ENCODE results near the gene WBP1L.
"Not testable (repeated sequence)": the region's sequence is repeated elsewhere in the genome, so short reads cannot be mapped to it uniquely, and the experiment has no call there.

Gene WBP1L

DNA sequence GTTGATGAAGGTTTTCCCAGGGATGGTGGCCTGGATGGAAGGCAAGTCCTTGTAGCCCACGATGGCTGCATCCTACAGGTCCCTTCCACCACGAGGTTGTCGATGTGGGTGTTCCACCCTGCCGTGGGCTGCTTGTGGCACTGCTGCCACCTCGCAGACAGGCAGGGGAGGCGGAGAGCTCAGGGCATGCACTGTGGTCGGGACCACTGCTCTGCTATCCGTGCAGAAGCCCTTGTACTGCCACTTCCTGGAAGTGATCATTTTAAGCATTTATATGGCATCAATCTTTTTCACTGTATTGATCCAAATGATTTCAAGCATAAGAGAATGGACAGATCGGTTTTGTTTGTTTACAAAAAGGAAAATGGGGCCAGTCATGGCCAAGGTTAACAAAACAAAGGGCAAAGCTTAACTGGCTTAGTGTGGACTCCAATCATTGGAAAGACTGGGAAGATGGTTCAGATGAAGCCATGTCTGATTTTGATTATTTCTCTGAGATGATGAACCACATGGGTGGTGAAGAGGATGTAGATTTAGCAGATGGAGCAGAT lies 101.7 kb downstream of the WBP1L start:
- no peak for DNase-seq (ENCODE audit: low read depth in 1 of 2, low spot score in 1 of 2)
- H3K27ac ChIP-seq (replicated peaks), result no peak overlapping the region
- no peak overlapping the region for H3K4me3 ChIP-seq (replicated peaks; ENCODE audit: insufficient read depth, low read length)
- TF ChIP-seq, protein P1, sequence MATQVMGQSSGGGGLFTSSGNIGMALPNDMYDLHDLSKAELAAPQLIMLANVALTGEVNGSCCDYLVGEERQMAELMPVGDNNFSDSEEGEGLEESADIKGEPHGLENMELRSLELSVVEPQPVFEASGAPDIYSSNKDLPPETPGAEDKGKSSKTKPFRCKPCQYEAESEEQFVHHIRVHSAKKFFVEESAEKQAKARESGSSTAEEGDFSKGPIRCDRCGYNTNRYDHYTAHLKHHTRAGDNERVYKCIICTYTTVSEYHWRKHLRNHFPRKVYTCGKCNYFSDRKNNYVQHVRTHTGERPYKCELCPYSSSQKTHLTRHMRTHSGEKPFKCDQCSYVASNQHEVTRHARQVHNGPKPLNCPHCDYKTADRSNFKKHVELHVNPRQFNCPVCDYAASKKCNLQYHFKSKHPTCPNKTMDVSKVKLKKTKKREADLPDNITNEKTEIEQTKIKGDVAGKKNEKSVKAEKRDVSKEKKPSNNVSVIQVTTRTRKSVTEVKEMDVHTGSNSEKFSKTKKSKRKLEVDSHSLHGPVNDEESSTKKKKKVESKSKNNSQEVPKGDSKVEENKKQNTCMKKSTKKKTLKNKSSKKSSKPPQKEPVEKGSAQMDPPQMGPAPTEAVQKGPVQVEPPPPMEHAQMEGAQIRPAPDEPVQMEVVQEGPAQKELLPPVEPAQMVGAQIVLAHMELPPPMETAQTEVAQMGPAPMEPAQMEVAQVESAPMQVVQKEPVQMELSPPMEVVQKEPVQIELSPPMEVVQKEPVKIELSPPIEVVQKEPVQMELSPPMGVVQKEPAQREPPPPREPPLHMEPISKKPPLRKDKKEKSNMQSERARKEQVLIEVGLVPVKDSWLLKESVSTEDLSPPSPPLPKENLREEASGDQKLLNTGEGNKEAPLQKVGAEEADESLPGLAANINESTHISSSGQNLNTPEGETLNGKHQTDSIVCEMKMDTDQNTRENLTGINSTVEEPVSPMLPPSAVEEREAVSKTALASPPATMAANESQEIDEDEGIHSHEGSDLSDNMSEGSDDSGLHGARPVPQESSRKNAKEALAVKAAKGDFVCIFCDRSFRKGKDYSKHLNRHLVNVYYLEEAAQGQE (IDR thresholded peaks at IDR 0.05; ENCODE audit: insufficient replicate concordance, low read depth), result no peak
- TF ChIP-seq SPI1 (IDR thresholded peaks at IDR 0.05; ENCODE audit: borderline replicate concordance, low read depth) (no peak), GABPA (IDR thresholded peaks at IDR 0.05; ENCODE audit: low read depth) (no peak), POLR2AphosphoS5 (IDR thresholded peaks at IDR 0.05; ENCODE audit: low read depth) (no peak)
- TF ChIP-seq, protein P2, sequence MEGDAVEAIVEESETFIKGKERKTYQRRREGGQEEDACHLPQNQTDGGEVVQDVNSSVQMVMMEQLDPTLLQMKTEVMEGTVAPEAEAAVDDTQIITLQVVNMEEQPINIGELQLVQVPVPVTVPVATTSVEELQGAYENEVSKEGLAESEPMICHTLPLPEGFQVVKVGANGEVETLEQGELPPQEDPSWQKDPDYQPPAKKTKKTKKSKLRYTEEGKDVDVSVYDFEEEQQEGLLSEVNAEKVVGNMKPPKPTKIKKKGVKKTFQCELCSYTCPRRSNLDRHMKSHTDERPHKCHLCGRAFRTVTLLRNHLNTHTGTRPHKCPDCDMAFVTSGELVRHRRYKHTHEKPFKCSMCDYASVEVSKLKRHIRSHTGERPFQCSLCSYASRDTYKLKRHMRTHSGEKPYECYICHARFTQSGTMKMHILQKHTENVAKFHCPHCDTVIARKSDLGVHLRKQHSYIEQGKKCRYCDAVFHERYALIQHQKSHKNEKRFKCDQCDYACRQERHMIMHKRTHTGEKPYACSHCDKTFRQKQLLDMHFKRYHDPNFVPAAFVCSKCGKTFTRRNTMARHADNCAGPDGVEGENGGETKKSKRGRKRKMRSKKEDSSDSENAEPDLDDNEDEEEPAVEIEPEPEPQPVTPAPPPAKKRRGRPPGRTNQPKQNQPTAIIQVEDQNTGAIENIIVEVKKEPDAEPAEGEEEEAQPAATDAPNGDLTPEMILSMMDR (IDR thresholded peaks at IDR 0.05; ENCODE audit: insufficient read depth, low read length), result no peak
- no peaks in the 10 kb centered on the region for H3K27me3 ChIP-seq (ENCODE audit: insufficient read depth, poor library complexity, severe bottlenecking)

DNA sequence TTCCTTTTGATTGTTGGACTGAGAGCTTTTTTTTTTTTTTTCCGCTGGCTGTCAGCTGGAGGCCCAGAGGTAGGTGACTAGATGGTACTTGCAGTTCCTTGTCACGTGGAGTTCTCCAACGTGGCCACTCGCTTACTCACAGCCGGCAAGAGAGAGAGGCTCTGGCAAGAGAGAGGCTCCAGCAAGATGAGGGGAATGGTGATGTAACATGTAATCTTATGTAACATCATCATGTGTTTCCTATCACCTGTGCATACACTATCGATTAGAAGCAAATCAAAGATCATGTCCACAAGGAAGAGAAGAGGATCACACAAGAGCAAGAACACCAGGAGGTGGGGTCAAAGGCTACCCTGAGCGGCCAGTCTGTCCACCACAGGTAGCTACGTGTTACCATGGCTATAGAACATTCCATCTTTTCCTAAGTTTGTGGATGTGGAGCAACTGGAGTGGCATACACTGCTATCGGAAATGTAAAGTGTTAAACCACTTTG lies 106.3 kb downstream of the WBP1L start:
- H3K27ac ChIP-seq (replicated peaks), result no peak overlapping the region
- H3K27me3 ChIP-seq (ENCODE audit: insufficient read depth, poor library complexity, severe bottlenecking), result no peaks in the 10 kb centered on the region
- no peak overlapping the region for H3K4me3 ChIP-seq (replicated peaks; ENCODE audit: insufficient read depth, low read length)
- peak in 1 of 2 experiments; percentile 66 for DNase-seq (ENCODE audit: low read depth in 1 of 2, low spot score in 1 of 2)
- TF ChIP-seq SPI1 (IDR thresholded peaks at IDR 0.05; ENCODE audit: borderline replicate concordance, low read depth) (no peak), POLR2AphosphoS5 (IDR thresholded peaks at IDR 0.05; ENCODE audit: low read depth) (no peak), GABPA (IDR thresholded peaks at IDR 0.05; ENCODE audit: low read depth) (no peak)
- TF ChIP-seq, protein P1 (IDR thresholded peaks at IDR 0.05; ENCODE audit: insufficient replicate concordance, low read depth), result no peak
- TF ChIP-seq, protein P2 (IDR thresholded peaks at IDR 0.05; ENCODE audit: insufficient read depth, low read length), result no peak

DNA sequence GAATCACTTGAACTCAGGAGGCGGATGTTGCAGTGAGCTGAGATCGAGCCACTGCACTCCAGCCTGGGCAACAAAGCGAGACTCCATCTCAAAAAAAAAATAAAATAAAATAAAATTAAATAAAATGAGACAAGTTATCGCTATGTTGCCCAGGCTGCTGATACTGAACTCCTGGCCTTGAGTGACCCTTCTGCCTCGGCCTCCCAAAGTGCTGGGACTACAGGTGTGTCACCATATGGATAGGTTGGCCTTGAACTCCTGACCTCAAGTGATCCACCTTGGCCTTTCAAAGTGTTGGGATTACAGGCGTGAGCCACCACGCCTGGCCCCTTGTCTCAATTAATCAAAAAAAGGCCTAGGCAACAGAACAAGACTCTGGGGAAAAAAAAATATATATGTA lies 109.5 kb downstream of the WBP1L start:
- H3K27me3 ChIP-seq (ENCODE audit: insufficient read depth, poor library complexity, severe bottlenecking); DNase-seq (ENCODE audit: low read depth in 1 of 2, low spot score in 1 of 2); H3K27ac ChIP-seq (replicated peaks); H3K4me3 ChIP-seq (replicated peaks; ENCODE audit: insufficient read depth, low read length): not testable (repeated sequence)

DNA sequence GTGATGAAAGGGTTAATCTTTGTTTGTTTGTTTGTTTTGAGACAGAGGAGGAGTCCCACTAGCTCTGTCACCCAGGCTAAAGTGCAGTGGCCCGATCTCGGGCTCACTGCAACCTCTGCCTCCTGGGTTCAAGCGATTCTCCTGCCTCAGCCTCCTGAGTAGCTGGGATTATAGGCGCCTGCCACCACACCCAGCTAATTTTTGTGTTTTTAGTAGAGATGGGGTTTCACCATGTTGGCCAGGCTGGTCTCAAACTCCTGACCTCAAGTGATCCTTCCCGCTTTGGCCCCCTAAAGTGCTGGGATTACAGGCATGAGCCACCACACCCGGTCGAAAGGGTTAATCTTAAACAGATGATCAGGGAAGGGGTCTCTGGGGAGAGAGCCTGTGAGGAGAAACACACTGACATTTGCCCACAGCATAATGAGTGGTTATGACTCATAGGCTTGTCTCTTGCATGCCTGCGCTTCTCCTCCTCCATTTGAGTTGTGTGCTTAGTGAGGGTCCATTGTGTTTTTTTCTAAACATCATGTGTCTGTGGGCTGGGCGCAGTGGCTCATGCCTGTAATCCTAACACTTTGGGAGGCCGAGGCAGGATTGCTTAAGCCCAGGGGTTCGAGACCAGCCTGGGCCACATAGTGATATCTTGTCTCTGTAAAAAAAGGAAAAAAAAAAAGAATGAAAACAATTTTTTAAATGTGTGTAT lies 112.1 kb downstream of the WBP1L start:
- DNase-seq (ENCODE audit: low read depth in 1 of 2, low spot score in 1 of 2); H3K4me3 ChIP-seq (replicated peaks; ENCODE audit: insufficient read depth, low read length): not testable (repeated sequence)

More for the DNA sequence above, 112.1 kb downstream of the WBP1L start:
- H3K27me3 ChIP-seq (ENCODE audit: insufficient read depth, poor library complexity, severe bottlenecking); H3K27ac ChIP-seq (replicated peaks): not testable (repeated sequence)

Measured in HL-60 (cell line).